Choroid plexus epithelial cell (primary cell): ENCODE data around the gene MRLN.

Experiments
- DNase-seq: peaks from one replicate; pipeline ENCODE4 v3.0.0-alpha.2; 2010; ENCODE audit warnings: low read depth
- H3K4me3 ChIP-seq: 2 replicates; pipeline ENCODE4 v1.5.1; 2011; ENCODE audit warnings: low read depth, mild to moderate bottlenecking, control low read depth, low read length, moderate library complexity
- CTCF ChIP-seq: conservative IDR thresholded peaks from 2 replicates; pipeline ENCODE4 v1.5.1; 2011; ENCODE audit warnings: low read depth, mild to moderate bottlenecking, control low read depth, inconsistent platforms, low read length, moderate library complexity

The MRLN gene

GRCh38 chr10:59724098-59724938 is 28.9 kb downstream of the MRLN start:
- DNase-seq, result no peak
- no peak overlapping the region for H3K4me3 ChIP-seq
- TF ChIP-seq CTCF, result no peak

- no peak for TF ChIP-seq CTCF
- DNase-seq, result no peak
Observed at GRCh38 chr10:59720377-59720776, 32.9 kb downstream of the MRLN start.

GRCh38 chr10:59719374-59719773 is 33.9 kb downstream of the MRLN start:
- no peak for DNase-seq
- no peak for TF ChIP-seq CTCF

More at GRCh38 chr10:59720377-59720776, 32.9 kb downstream of the MRLN start:
- no peak overlapping the region for H3K4me3 ChIP-seq

GRCh38 chr10:59718257-59718656 is 35.0 kb downstream of the MRLN start:
- no peak overlapping the region for H3K4me3 ChIP-seq
- no peak for DNase-seq
- no peak for TF ChIP-seq CTCF

More at GRCh38 chr10:59719374-59719773, 33.9 kb downstream of the MRLN start:
- no peak overlapping the region for H3K4me3 ChIP-seq

GRCh38 chr10:59713196-59713821 is 39.9 kb downstream of the MRLN start:
- no peak for TF ChIP-seq CTCF
- DNase-seq, result no peak
- H3K4me3 ChIP-seq, result no peak overlapping the region

- no peak for TF ChIP-seq CTCF
- DNase-seq, result peak; percentile 14
- no peak overlapping the region for H3K4me3 ChIP-seq
Observed at GRCh38 chr10:59711871-59712494, 41.3 kb downstream of the MRLN start.
